Transverse colon (tissue), 4 donors: Measurements from ENCODE around the gene RPTOR.

Source experiments
- CTCF ChIP-seq, 5 experiments: fragments of 200-600 bp in 3 of 5; fragments of 450-650 bp in 2 of 5; sonication (generic) in 3 of 5; IDR thresholded peaks; 1 replicate in 2 of 5; 2 replicates in 3 of 5; pipeline ENCODE4 v1.5.1; 2016 to 2017; ENCODE audit warnings: antibody characterized with exemption in 5 of 5, inconsistent platforms in 3 of 5, mild to moderate bottlenecking in 2 of 5, moderate library complexity in 1 of 5
- EP300 ChIP-seq: sonication (generic); formaldehyde crosslinking; IDR thresholded peaks from one replicate; pipeline ENCODE4 v1.6.1; 2017; ENCODE audit warnings: antibody characterized with exemption, low read depth
- POLR2A ChIP-seq: fragments of 450-650 bp; IDR thresholded peaks from one replicate; pipeline ENCODE4 v1.6.1; 2016; ENCODE audit warnings: antibody characterized with exemption, mild to moderate bottlenecking, moderate library complexity
- POLR2AphosphoS5 ChIP-seq, 3 donors: sonication (generic); formaldehyde crosslinking; IDR thresholded peaks; one replicate each; pipeline ENCODE4 v1.6.1; 2016; ENCODE audit warnings: antibody characterized with exemption in 3 of 3

GRCh38 chr17:80804466-80804865 lies 259.8 kb downstream of the RPTOR start:
- TF ChIP-seq CTCF (IDR thresholded peaks at IDR 0.05) (no peak), POLR2A (no peak), POLR2AphosphoS5 (IDR thresholded peaks at IDR 0.05) (no peak), EP300 (no peak)
